ENCODE data around the gene EML3. TPM values are rescaled to one million over a fixed set of nuclear protein-coding genes. Genes with fewer than 3 reads are reported as not detected.
A peak's percentile ranks its signal among the peaks of the same experiment; 100 is the strongest.

Gene EML3
- total RNA-seq, 1 experiment from 2014 or later: 88.8 TPM

- Histone ChIP-seq H3K9me3 (ENCODE audit: control insufficient read depth, insufficient read depth, low read depth, low read length) (no peaks in the 10 kb centered on the region), H3K36me3 (ENCODE audit: control insufficient read depth, insufficient read depth, low read length) (no peaks in the 10 kb centered on the region; the same call in none of the 2 replicates), H3K4me3 (ENCODE audit: low read depth in 2 of 2, low read length in 2 of 2) (peak overlapping the region; percentile 80 to 87), H3K27me3 (ENCODE audit: control insufficient read depth, insufficient read depth, low read length) (no peaks in the 10 kb centered on the region), H3K4me1 (ENCODE audit: control insufficient read depth, insufficient read depth, low read length) (peaks cover 21% of the 10 kb centered on the region), H3K27ac (ENCODE audit: low read length) (peak overlapping the region; percentile 90)
- BruUV-seq (replicated peaks): no TSS peak
- POLR2A ChIA-PET: interaction anchor here (0.5 to 1.3 kb wide), 2 partner anchors 54 to 150 kb away, joined by 3 read pairs; partner anchors contain the start of genes C11orf98, CSKMT and POLR2G
- CTCF ChIA-PET: interaction anchor here (1.1 to 1.5 kb wide), 3 partner anchors 9 to 54 kb away, joined by 3 to 8 read pairs (median 5); partner anchors contain the start of genes C11orf98, CSKMT and MTA2
- ATAC-seq: no peak
- intact Hi-C loops (cut with micrococcal nuclease; ENCODE audit: unreplicated experiment) (no loop called here), in situ Hi-C loops (cut with HindIII; ENCODE audit: low pct_unique_long_range_greater_than_20kb, low sequenced_read_pairs) (no loop called here)
- no peak for DNase-seq (ENCODE audit: low read depth, low spot score)
- TF ChIP-seq REST (IDR thresholded peaks at IDR 0.05; ENCODE audit: insufficient read depth in 1 of 2, low read depth in 2 of 2, low read length in 1 of 2): no peak
- no peak for TF ChIP-seq POLR2AphosphoS5 (IDR thresholded peaks at IDR 0.05; ENCODE audit: low read depth, low read length)
- TF ChIP-seq TCF7L2 (IDR thresholded peaks at IDR 0.05; ENCODE audit: low read depth, low read length): no peak
- TF ChIP-seq CTCF (IDR thresholded peaks at IDR 0.05): no peak
- no peak for TF ChIP-seq SIN3A (IDR thresholded peaks at IDR 0.05; ENCODE audit: borderline replicate concordance, insufficient read depth, low read depth, low read length)
Measured at GRCh38 chr11:62610814-62611704, 1.5 kb downstream of the EML3 start.

DNA sequence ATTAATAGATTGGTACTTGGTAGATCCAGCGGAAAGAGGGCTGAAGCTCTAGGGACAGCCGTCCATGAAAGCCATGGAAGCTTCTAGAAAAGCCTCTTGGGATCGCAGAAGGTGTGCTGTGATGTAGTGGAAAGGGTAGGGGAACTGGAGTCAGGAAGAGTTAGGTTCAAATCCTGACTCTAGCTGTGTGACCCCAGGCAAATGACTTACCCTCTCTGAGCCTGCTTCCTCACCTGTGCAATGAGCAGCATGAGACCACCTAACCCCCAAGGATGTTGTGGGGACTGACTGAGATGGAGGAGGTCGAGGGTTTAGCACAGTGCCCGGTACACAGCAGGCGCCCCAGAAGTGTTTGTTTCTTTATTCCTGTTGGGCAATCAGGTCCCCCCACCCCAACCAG lies 2.2 kb downstream of the EML3 start:
- peaks cover 21% of the 10 kb centered on the region for H3K4me1 ChIP-seq (ENCODE audit: control insufficient read depth, insufficient read depth, low read length)
- no peak for TF ChIP-seq REST (IDR thresholded peaks at IDR 0.05; ENCODE audit: insufficient read depth in 1 of 2, low read depth in 2 of 2, low read length in 1 of 2)
- no peak for TF ChIP-seq CTCF (IDR thresholded peaks at IDR 0.05)
- TF ChIP-seq TCF7L2 (IDR thresholded peaks at IDR 0.05; ENCODE audit: low read depth, low read length): no peak
- TF ChIP-seq SIN3A (IDR thresholded peaks at IDR 0.05; ENCODE audit: borderline replicate concordance, insufficient read depth, low read depth, low read length): no peak
- no peak for TF ChIP-seq POLR2AphosphoS5 (IDR thresholded peaks at IDR 0.05; ENCODE audit: low read depth, low read length)
- no peak for DNase-seq (ENCODE audit: low read depth, low spot score)
- intact Hi-C loops (cut with micrococcal nuclease; ENCODE audit: unreplicated experiment): no loop called here
- BruUV-seq (replicated peaks): TSS peak; percentile 45
- ChIA-PET CTCF (interaction anchor here (1.5 kb wide), 1 partner anchor 54 kb away, joined by 3 read pairs; the partner anchor contains the start of genes C11orf98 and CSKMT), POLR2A (interaction anchor here (1.3 kb wide), 1 partner anchor 55 kb away, joined by 3 read pairs; the partner anchor contains the start of genes C11orf98 and CSKMT)
- H3K4me3 ChIP-seq (ENCODE audit: low read depth in 2 of 2, low read length in 2 of 2): no peak overlapping the region
- ATAC-seq: no peak
- in situ Hi-C loops (cut with HindIII; ENCODE audit: low pct_unique_long_range_greater_than_20kb, low sequenced_read_pairs): no loop called here
- H3K9me3 ChIP-seq (ENCODE audit: control insufficient read depth, insufficient read depth, low read depth, low read length): no peaks in the 10 kb centered on the region
- H3K36me3 ChIP-seq (ENCODE audit: control insufficient read depth, insufficient read depth, low read length): no peaks in the 10 kb centered on the region; the same call in none of the 2 replicates
- H3K27ac ChIP-seq (ENCODE audit: low read length): 0 out of 2 replicates have a peak overlapping the region, but pooled peaks have one; percentile 23
- no peaks in the 10 kb centered on the region for H3K27me3 ChIP-seq (ENCODE audit: control insufficient read depth, insufficient read depth, low read length)
